Measurements from ENCODE around the gene ZRANB3. TPM values are rescaled to one million over a fixed set of nuclear protein-coding genes. Genes with fewer than 3 reads are reported as not detected.

ZRANB3 gene
- total and polyA plus RNA-seq, 2 of the 13 experiments (the other 11 are each of a cell fraction or from before 2014, with no cell fraction given), result 5.8 to 25.2 TPM

DNA sequence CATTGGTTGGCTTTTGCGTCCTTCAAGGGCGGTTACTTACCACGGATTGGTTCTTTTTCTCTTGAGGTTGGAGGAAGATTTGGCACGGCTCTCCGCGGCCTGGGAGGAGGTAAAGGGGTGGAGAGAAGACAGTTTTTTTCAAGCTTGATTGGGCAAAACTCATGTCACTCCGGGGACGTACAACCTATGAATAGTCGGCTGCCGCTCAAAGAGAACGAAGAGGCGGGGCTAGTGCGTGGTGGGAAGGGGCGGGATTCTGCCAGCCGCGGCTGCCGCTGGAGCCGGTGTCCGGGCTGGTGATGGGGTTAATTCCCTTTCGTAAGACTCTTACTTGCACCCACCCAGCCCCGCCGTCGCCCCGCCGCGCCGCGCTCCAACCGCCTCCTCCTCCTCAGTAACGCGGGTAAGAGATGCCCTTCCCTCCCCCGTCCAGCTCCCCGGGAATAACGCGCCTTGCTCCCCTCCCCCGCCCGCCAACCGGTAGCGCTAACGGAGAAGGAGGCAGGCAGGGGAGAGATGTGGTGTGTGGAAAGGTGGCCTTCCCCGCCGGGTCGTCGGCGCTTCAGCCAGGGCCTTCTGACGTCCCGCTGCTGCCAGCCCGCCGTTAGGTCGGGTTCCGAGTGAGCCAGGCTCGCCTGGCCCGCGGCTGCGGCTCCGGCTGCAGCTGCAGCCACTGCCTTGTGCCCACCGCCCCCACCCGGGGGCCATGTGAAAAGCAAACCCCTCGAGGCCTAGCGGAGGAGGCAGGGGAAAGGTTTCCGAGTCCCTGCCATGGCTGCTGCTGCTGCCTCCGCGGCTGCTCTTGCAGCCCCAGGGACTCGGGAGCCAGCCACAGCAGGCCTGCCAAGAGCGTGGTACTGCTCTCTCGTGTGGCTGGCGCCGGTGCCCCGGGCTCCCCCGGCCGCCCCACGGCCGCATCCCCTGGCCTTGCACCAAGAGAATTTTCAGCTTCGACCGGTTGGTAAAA is 496 bp upstream of the ZRANB3 start, which contains the start of gene R3HDM1 (continued):
- no peak for TF ChIP-seq ZNF646 (CRISPR knock-in tag; IDR thresholded peaks at IDR 0.05)
- TF ChIP-seq GTF3A (CRISPR knock-in tag; conservative IDR thresholded peaks at IDR 0.05), result no peak
- no peak for TF ChIP-seq ZNF326 (CRISPR knock-in tag; IDR thresholded peaks at IDR 0.05; ENCODE audit: borderline replicate concordance)
- peak; percentile 91 for TF ChIP-seq AGO2 (optimal IDR thresholded peaks at IDR 0.05; ENCODE audit: low read depth, low read length)
- TF ChIP-seq PREB (CRISPR knock-in tag; IDR thresholded peaks at IDR 0.05), result no peak
- TF ChIP-seq ZFP90 (CRISPR knock-in tag; IDR thresholded peaks at IDR 0.05; ENCODE audit: borderline replicate concordance), result peak; percentile 79; the same call in 1 of the 2 replicates
- no peak for TF ChIP-seq ZNF660 (CRISPR knock-in tag; IDR thresholded peaks at IDR 0.05; ENCODE audit: borderline replicate concordance, low read depth)
- peak; percentile 64 to 69 for TF ChIP-seq POLR2A (IDR thresholded peaks at IDR 0.05; ENCODE audit: insufficient read depth in 1 of 2, low read depth in 2 of 2, low read length in 2 of 2)
- TF ChIP-seq HNF4A (CRISPR knock-in tag; IDR thresholded peaks at IDR 0.05), result peak; percentile 20; the same call in 1 of the 2 replicates
- TF ChIP-seq ZNF629 (CRISPR knock-in tag; conservative IDR thresholded peaks at IDR 0.05), result 0 out of 2 replicates have a peak, but pooled peaks have one; percentile 5
- TF ChIP-seq ZNF567 (CRISPR knock-in tag; IDR thresholded peaks at IDR 0.05; ENCODE audit: borderline replicate concordance), result no peak
- no peak for TF ChIP-seq ZFP36 (IDR thresholded peaks at IDR 0.05; ENCODE audit: borderline replicate concordance, low read depth, low read length, partially characterized antibody)
- TF ChIP-seq EED (CRISPR knock-in tag; IDR thresholded peaks at IDR 0.05), result peak; percentile 95
- peak; percentile 96 for TF ChIP-seq ZFY (CRISPR knock-in tag; IDR thresholded peaks at IDR 0.05)
- TF ChIP-seq CREBL2 (CRISPR knock-in tag; IDR thresholded peaks at IDR 0.05; ENCODE audit: borderline replicate concordance), result peak; percentile 44; the same call in 1 of the 2 replicates
- TF ChIP-seq ZNF891 (CRISPR knock-in tag; IDR thresholded peaks at IDR 0.05), result peak; percentile 80
- TF ChIP-seq ZNF44 (CRISPR knock-in tag; IDR thresholded peaks at IDR 0.05), result no peak
- TF ChIP-seq POLR2AphosphoS2 (IDR thresholded peaks at IDR 0.05; ENCODE audit: low read depth, low read length), result no peak
- TF ChIP-seq KLF11 (CRISPR knock-in tag; IDR thresholded peaks at IDR 0.05), result peak; percentile 28
- TF ChIP-seq HOXA5 (CRISPR knock-in tag; IDR thresholded peaks at IDR 0.05), result peak; percentile 88
- TF ChIP-seq MED13 (CRISPR knock-in tag; IDR thresholded peaks at IDR 0.05), result peak; percentile 21; the same call in 1 of the 2 replicates

All from HepG2 (cell line).